HG02798 (cell line): Measurements from ENCODE around the gene WDR33.

Source experiments
- ATAC-seq: cut with Tn5 transposase; IDR thresholded peaks from one replicate; pipeline ENCODE4 v1.9.1; 2021; ENCODE audit warnings: mild to moderate bottlenecking; ENCODE audit not compliant: unreplicated experiment, poor library complexity

The WDR33 gene

DNA sequence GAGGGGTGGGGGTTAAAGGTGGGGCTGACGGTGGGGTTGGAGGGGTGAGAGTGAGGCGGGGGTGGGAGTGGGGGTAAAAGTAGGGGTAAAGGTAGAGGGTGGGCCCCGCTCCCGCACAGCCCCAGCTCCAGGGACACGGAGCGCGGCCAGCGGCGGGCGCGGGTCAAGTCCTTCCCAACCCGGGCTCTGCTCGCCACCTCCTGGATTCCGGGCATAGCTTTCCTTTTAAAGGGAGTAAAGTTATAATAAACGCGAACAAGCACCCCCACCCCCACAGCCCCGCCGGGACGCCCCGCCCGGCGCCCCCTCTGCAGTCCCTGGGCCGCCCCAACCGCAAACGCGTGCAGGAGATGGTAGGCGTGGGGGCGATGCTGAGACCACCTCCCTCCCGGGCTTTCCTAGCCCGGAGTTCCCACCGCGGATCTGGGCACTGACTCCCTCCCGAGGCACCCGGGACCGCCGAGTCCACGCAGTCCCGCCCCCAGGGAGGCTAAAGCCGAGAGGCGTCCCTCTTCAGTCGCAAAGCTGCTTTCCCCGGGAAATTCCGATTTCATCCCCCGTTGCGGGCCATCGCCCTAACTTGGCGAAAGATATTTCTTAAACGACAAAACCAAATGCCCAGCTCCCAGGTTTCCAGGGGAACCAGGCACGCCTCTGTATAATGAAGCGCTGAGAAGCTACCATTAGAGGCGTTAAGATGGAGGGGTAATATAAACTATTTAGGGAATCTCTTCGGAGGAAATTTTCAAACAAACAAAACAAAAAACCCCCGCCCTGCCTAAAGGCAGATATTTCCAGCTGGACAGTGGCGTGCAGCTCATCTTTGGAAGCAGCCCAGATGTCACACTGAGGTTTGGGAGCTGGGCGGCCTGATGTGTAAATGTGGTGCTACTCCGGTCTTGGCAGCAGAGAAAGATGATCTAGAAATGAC, 135.4 kb downstream of the WDR33 start, which contains the start of gene LIMS2:
Gene LIMS2, minus strand, starts transcription at position 200 of the 931 bp plus-strand sequence. CDS start 506 bp downstream, outside the sequence.
- no peak for ATAC-seq

DNA sequence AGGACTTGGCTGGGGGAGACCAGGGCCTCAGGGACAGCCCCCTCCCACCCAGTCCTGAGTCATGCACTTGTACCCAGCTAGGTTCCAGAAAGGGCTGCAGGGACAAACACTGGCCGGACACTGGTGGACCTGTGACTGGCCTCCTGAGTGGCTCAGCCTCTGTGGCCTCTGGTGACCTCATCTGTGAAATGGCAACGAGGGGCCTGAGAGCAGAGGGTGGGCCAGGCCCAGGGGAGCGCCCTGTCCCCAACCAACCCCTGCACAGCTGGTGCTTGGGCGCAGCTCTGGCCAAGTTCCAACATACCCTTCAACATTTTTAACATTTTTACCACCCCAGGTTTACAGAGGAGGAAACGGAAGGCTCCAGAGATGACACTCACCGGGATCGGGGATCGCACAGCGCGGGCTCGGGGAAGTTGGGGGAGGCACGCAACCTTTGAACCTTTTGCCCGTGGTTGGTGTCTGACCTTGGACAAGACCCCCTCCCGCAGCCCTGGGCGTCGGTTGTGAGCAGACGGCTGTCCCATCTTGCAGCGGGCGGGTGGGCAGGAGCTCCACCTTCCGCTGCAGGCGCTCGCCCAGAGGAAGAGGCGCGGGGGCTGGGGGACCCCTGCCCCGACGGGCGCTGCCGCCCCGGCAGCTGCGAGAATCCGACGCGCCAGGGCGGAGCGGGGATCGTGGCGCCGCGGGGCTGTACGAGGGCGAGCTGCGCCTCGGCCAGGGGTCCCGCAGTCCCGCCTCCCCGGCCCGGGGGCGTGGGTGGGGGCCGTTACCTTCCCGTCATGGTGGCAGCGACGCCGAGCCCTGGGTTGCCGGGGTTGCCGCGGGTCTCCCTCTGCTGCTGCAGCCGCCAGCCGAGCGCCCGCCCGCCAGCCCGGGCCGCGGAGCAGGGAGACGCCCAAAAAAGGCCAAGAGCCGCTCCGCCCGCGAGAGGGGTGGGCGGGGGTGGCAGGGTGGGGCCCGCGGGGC, 136.4 kb downstream of the WDR33 start:
- ATAC-seq, result no peak

DNA sequence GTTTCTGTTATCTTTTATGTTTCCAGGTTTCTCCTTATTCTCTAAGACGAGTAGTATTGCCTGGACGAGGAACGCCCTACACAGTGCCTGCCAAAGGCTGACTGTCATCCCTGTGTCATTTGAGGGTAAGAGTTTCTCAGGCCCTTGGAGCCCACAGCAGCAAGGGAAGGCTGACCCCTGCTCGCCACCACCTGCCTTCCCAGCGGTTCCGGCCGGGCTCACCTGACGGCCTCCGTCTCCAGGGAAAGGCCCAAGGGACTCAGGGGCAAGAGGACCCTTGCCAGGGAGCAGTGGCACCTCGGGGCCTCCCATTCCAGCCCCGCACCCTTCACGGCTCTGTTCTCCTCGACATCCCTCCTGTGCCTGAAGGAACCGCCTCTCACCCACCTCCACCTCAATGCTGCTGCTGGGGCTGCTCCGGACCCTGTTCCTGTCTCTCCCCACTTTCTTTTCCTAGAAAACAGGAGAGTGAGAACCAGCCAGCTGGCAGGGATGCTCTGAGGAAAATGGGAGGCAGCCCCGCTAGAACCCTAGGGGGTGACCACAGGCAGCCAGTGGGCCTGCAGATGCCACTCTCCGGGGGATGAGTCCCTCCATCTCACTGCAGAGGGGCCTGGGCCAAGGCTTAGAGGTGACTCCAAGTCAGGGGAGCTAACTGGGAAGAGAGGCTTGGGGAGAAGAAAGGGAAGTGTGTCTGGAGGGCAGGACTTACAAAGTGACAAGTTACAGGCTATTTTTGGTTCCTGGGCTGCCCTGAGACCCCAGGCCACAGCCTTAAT, 137.5 kb downstream of the WDR33 start:
- no peak for ATAC-seq

DNA sequence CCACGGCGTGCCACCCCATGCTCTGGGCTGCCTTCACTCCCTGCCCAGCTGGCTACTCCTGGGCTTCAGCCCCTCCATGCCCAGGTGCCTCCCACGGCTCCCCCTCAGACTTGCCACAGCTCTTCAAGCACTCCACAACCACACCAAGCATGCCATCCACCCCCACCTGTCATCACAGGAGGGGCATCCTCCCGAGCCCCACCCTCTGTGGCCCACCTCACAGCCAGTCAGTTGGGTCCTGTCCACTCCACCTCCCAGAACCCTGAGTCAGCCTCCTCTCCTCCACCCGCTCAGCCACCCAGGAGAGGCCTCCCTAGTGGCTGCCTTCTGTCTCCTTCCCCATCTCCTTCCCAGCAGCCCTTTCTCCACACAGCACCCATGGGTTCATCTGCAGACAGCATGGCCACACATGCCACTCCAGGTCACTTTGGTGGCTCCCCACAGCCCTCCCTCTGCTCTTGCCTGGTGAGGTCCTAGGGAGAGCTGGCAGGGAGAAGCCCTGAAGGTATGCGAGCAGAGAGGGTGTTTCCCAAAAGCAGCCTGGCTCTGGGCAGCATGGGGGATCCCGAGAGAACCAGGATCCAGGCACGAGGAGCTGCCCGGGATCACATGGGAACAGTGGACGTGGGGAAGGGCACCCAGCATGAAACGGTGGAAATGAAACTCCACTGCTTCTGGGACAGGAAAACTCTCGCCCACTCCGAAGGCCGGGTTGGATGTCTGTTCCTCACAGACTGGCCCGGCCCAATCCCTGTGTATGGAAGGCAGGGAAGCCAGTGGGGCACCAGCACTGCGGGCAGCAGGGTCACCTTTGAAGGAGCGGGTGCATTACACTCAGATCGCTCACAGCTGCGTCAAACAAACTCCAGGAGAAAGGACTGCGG, 138.4 kb downstream of the WDR33 start:
- no peak for ATAC-seq

DNA sequence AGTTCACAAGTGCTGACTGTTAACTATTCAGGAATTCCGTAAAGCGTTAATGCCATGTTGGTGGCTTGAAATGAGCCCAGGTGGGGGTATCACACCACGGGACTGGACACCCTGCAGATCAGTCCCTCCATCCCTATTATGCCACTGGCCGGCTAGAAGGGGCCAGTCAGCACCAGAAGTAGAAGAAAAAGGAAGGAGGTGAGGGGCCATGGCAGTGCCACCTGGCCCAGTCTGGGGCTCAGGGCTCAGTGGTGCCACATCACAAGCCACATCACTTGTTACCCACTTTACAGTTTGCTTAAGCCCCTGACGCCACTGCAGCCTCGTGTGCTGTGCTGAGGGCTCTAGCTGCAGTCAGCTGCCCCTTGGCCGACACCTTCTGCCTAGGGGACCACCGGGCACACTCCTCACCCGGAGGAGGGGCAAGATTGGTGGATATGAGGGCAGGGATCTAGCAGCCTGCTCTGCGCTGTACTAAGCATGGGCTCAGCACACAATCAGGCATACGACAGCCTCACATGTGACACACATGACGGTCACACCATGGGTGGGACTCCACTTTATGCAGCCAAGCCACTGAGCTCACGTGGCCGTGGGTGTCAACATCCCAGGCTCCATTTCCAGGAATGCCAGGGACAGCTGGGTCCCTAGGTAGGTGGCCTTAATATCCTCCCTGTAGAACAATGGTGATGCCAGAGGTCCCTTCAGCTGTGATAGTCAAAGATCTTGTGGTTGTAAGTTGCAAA, 139.2 kb downstream of the WDR33 start:
- ATAC-seq, result no peak

DNA sequence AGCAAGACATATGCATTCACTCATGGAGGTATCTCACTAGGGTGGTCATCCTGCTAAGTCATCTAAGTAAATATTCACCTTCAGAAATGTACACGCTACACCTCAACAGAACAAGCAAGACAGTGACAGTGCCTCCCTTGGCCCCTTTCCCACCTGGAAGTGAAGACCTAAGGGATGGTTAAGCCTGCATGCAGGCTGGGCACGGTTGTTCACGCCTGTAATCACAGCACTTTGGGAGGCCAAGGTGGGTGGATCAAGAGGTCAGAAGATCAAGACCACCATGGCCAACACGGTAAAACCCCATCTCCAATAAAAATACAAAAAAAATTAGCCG, 140.0 kb downstream of the WDR33 start:
- ATAC-seq, result no peak

DNA sequence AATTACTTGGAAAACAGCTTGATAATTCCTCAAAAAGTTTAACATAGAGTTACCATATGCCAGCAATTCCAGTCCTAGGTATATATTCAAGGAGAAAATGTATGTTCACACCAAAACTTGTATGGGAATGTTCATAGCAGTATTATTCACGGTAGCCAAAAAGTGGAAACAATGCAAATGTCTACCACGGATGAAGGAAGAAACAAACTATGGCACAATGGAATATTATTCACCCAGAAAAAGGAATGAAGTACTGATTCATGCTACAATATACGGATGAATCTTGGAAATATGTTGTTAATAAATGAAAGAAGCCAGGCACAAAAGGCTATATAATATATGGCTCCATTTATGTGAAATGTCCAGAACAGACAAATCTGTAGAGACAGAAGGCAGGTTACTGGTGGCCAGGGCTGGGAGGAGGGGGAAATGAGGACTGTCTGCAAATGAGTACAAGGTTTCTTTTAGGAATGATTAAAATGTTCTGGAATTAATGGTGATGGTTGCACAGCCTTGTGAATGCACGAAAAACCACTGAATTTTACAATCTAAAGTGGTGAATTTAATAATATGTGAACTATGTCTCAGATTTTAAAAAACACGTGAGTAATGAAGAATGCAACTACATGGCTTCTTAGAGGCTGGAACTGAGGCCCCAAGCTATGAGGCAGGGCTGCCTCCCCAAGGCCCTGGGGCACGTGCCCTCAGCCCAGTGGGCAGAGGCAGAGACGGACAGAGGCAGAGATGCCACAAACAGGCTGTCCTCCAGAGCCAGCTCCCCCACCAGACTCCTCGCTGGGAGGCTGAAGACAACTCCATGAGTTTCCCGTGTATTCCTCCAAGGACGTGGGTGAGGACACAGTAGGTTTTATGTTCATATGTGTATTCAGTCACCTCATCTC, 140.7 kb downstream of the WDR33 start:
- no peak for ATAC-seq

DNA sequence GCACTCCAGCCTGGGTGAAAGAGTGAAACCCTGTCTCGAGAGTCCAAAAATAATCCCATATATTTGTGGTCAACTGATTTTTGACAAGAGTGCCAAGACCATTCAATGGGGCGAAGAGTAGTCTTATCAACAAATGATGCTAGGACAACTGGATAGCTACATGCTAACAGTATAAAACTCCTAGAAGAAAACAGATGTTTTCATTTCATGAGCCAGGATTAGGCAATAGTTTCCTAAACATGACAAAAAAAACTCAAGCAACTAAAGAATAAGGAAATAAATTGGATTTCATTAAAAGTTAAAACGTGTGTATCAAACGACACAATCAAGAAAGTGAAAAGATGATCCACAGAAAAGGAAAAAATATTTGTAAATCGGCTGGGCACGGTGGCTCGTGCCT, 141.9 kb downstream of the WDR33 start:
- no peak for ATAC-seq

DNA sequence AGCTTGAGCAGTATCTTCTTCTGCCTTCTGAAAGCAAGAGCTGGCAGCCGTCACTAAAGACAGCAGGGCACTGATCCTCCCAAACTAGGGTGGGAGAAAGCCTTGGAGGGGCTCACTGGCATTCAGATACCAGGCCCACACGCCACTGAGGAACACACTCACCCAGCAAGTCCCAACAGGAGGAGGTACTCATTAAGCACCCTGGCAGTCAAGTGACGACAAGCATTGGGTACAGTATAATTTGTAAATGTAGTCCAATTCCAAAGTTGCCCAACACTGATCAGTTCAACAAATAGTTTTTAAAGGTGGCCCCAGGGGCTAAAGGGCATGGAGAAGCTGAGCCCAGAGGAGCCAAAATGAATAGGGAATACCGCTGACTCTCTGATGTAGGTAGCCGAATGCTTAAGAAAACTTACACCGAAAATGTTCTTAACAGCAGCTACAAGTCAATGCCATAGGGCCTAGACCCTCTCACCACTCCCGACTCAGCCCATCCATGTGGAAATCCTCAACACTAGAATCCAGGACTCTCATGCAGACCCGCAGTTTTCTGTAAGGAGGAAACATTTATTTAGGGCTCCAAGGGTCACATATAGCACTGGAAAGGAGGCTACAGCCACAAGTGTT, 145.6 kb downstream of the WDR33 start:
- ATAC-seq, result no peak

DNA sequence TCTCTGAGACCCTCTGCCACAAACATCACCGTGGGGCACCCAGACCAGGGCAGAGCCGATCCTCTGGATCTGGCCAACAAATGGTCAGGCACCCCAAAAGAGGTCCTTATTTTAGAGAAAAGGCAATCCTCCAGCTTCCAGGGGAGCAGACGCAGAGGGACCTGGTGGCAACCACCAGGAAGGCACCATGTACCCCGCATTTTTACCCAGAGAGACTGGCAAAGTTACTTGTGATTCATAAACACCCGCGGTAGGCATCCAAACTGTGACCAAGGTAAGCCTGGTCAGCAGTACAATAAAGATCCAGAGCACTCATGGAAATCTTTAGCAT, 146.1 kb downstream of the WDR33 start:
- no peak for ATAC-seq

DNA sequence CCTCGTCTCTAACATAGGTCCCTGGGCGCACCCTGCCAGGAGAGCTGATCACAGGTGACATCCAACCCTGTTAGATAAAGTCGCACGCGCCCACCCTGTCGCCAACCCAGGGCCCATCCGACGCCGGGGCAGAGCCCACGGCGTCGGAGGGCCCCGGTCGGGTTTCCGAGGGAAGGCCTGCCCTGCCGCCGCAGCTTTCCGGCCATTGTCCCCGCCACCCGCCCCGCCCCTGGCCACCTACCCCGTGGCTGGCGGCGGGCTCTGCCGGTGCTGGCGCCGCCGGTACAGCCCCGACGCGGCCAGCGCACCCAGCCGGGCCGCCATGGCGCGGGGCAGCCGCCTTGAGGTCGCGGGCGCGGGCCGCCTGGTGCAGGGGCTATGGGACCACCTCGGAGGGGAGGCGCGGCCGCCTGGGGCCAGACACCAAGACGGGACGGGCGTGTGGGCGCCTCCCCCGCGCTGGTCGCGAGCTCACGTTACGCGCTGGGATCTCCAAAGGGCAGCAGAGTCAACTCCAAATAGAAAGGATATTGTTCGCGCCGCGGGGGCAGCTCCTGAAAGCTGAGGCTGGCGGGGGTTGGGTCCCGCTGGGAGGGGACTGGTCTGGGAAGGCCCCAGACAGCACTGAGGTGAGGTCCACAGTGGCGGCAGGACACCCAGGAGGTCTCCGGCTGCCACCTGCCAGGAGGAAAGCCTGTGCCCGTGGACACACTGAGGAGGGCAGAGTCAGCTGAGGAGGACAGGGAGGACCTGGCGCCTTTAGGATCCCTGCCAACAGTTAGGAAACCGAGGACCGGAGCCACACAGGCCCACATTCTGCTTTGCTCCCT, 146.7 kb downstream of the WDR33 start:
- no peak for ATAC-seq

DNA sequence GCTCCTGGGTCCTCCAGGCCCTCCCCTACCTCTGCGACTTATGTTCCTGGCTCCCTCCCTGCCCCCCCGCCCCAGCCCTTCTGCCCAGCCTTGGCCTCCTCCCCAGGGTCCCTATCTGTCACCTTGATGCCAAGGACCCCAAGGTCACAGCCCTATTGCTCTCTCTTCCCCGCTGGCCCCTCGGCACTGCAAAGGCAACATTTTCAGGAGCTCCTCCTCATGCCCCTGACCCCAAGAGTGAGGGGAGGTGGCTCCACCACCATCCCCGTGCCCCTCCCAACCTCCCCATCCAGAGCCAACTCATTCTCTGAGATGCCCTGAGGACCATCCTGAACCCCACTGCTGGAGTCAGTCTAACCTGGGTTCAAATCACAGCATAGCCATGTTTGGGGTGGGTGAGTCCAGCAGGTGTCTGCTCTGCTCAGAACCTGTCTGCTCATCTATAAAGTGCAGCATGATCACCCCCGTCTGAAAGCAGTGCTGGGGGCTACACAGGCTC, 147.4 kb downstream of the WDR33 start:
- no peak for ATAC-seq

DNA sequence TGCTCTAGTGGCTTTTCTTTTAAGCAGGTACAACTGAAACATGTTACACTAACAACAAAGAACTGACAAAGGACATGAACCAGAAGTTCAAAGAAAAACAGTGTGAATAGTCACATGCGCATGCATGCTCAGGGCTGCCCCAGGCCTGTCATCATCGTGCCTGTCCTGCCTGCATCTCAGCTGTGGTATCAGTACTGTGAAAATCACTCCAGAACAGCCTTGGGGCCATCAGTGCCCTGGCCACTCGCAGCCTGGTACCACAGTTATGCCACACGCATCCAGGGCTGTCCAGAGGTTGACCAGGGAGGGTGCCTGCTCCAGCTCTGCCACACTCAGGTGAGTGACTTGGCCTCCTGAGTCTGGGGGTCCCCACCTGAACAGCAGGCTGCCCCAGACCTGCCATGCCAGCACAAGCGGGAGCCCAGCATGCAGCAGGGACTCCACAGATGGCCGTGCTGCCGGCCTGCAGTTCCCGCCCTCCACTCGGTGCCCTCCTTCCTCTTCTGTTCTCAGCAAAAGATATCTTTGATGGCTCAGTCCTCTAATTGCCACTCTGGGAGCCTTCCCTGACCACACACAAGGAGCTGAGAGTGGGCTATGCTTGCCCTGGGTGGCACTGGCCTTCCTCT, 147.9 kb downstream of the WDR33 start:
- no peak for ATAC-seq

DNA sequence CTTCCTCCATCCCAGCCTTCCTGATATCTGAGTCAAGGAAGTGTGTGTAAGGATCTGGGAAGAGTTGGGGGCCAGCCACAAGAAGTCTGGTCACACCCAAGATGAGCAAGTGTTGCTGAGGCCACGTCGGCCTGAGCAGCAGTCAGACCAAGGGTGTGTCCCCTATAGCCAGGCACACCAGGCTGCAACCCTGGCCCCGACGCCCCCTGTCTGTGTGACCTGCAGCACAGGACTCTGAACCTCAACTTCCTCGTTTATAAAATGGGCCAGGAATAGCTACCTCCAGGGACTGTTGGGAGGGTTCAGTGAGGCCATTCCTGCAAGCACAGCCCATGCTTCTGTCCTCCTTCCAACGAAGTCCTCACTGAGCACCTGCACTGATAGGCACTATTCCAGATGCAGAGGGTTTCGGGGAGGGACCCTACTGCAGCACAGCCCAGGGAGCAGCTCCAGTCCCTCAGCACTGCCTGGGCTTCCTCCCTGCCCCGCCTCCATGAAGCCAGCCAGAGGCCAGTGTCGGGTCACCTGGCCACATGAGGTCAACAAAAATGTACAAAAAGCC, 148.9 kb downstream of the WDR33 start:
- no peak for ATAC-seq

DNA sequence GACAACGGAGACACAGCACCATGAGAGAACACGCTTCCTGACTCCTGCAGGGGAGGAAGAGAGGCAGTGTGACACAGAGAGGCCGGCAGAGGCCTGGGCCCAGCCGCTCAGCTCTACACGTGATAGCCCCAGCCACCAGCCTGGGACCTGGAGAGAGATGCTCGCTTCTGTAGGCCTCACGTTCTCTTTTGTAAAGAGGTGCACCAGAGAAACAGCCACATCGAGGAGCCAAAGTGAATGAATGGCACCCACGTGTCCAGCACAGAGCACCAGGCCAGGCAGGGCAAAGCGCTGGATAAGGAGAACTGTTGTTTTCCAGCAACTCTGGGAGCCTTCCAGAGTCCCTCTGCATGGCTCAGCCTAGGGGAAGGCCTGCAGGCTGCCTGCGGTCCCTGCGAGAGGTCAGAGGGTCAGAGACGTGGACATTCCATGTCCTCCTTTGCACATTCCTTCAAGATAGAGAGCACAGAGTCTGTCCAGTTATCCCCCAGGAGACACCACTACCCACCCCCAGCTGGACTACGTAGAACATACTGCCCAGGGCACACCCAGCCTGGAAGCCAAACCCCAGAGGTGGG, 149.8 kb downstream of the WDR33 start:
- no peak for ATAC-seq

DNA sequence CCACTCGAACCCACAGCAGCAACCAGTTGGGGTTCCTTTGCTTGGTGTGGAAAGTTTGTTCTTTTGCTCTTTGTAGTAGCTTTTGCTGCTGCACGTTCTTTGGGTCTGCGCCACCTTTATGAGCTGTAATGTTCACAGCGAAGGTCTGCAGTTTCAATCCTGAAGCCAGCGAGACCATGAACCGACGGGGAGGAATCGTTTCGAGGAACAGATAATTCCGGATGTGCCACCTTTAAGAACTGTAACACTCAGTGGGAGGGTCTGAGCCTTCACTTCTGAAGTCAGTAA, 150.7 kb downstream of the WDR33 start:
- ATAC-seq, result no peak
